Activated CD4-positive, alpha-beta T cell treated with anti-CD3 and anti-CD28 coated beads for 48 hours (primary cell): ENCODE data around the gene THAP7.
A peak's percentile ranks its signal among the peaks of the same experiment; 100 is the strongest.

ENCODE experiments used
- DNase-seq: peaks from one replicate; pipeline ENCODE4 v3.0.0-alpha.2; 2020

The THAP7 gene

GRCh38 chr22:20992456-20993303 lies 9.2 kb downstream of the THAP7 start:
- no peak for DNase-seq

GRCh38 chr22:20992056-20992442 lies 9.9 kb downstream of the THAP7 start:
- DNase-seq: no peak

GRCh38 chr22:20991252-20992055 lies 10.5 kb downstream of the THAP7 start:
- DNase-seq: no peak

- no peak for DNase-seq
Measured at GRCh38 chr22:20990184-20991180, 11.4 kb downstream of the THAP7 start.

GRCh38 chr22:20989323-20990138 lies 12.4 kb downstream of the THAP7 start:
- DNase-seq: no peak

GRCh38 chr22:20988573-20989322 lies 13.2 kb downstream of the THAP7 start:
- DNase-seq: no peak

GRCh38 chr22:20987375-20987774 lies 14.5 kb downstream of the THAP7 start:
- DNase-seq: no peak

GRCh38 chr22:20986365-20986764 lies 15.6 kb downstream of the THAP7 start:
- no peak for DNase-seq

GRCh38 chr22:20985720-20986119 lies 16.2 kb downstream of the THAP7 start:
- DNase-seq: no peak

- no peak for DNase-seq
Measured at GRCh38 chr22:20983081-20983771, 18.7 kb downstream of the THAP7 start.

- no peak for DNase-seq
Measured at GRCh38 chr22:20982563-20982882, 19.4 kb downstream of the THAP7 start.

GRCh38 chr22:20981787-20982562 lies 19.9 kb downstream of the THAP7 start, which contains the start of gene LZTR1:
LZTR1 (plus strand) TSS chr22:20982297; CDS start chr22:20982372, 75 bp downstream.
- peak; percentile 80 for DNase-seq

GRCh38 chr22:20980938-20981722 lies 20.8 kb downstream of the THAP7 start:
- DNase-seq: no peak

- no peak for DNase-seq
Measured at GRCh38 chr22:20980523-20980922, 21.4 kb downstream of the THAP7 start.

GRCh38 chr22:20979940-20980453 lies 21.9 kb downstream of the THAP7 start:
- DNase-seq: no peak

GRCh38 chr22:20979243-20979809 lies 22.6 kb downstream of the THAP7 start:
- DNase-seq: peak; percentile 85

- no peak for DNase-seq
Measured at GRCh38 chr22:20978419-20978818, 23.5 kb downstream of the THAP7 start.

GRCh38 chr22:20977516-20978170 lies 24.3 kb downstream of the THAP7 start:
- no peak for DNase-seq
